NCI-H774 (cell line): ENCODE data around the gene SMU1.
"Not testable (repeated sequence)": the region's sequence is repeated elsewhere in the genome, so short reads cannot be mapped to it uniquely, and the experiment has no call there.

ENCODE experiments used
- DNase-seq: peaks from one replicate; lab custom pipeline; 2025; lab: John Stamatoyannopoulos, UW

SMU1 gene

GRCh38 chr9:33105504-33105903 is 29.0 kb upstream of the SMU1 start:
- DNase-seq, result no peak

GRCh38 chr9:33104401-33104800 is 27.9 kb upstream of the SMU1 start:
- DNase-seq, result no peak

GRCh38 chr9:33103501-33104281 is 27.2 kb upstream of the SMU1 start:
- no peak for DNase-seq

GRCh38 chr9:33102551-33103210 is 26.2 kb upstream of the SMU1 start:
- no peak for DNase-seq

GRCh38 chr9:33101104-33101951 is 24.9 kb upstream of the SMU1 start:
- no peak for DNase-seq

GRCh38 chr9:33099754-33100153 is 23.3 kb upstream of the SMU1 start:
- DNase-seq, result no peak

GRCh38 chr9:33097192-33097591 is 20.7 kb upstream of the SMU1 start:
- no peak for DNase-seq

- DNase-seq, result no peak
These were observed 16.2 kb upstream of the SMU1 start for GRCh38 chr9:33092634-33093033.

GRCh38 chr9:33085672-33086071 is 9.2 kb upstream of the SMU1 start:
- not testable (repeated sequence) for DNase-seq

- DNase-seq, result no peak
These were observed 6.3 kb upstream of the SMU1 start for GRCh38 chr9:33082538-33083326.

- DNase-seq, result no peak
These were observed 5.7 kb upstream of the SMU1 start for GRCh38 chr9:33082128-33082527.

- DNase-seq, result peak; percentile 77
These were observed 4.8 kb upstream of the SMU1 start for GRCh38 chr9:33081128-33081851.

GRCh38 chr9:33080534-33080933 is 4.1 kb upstream of the SMU1 start:
- DNase-seq, result no peak

GRCh38 chr9:33068991-33069390 is 7.5 kb downstream of the SMU1 start:
- DNase-seq, result no peak

GRCh38 chr9:33065157-33066076 is 11.1 kb downstream of the SMU1 start:
- DNase-seq, result no peak

GRCh38 chr9:33051144-33051543 is 25.3 kb downstream of the SMU1 start:
- DNase-seq, result no peak

GRCh38 chr9:33049680-33050361 is 26.7 kb downstream of the SMU1 start:
- no peak for DNase-seq

GRCh38 chr9:33048054-33048465 is 28.4 kb downstream of the SMU1 start:
- DNase-seq, result no peak

- DNase-seq, result no peak
These were observed 30.4 kb downstream of the SMU1 start for GRCh38 chr9:33046061-33046460.
